Nephron (organoid): Measurements from ENCODE around the gene PXT1.

Experiments used
- H3K27ac Mint-ChIP-seq, 3 experiments: 2 replicates each; pipeline ENCODE4 v1.8.0; 2020; ENCODE audit warnings: mixed read lengths in 3 of 3, mild to moderate bottlenecking in 2 of 3, moderate library complexity in 1 of 3
- H3K27me3 Mint-ChIP-seq: 2 replicates; pipeline ENCODE4 v1.8.0; 2021; ENCODE audit warnings: low read depth, mild to moderate bottlenecking, moderate library complexity, mixed read lengths
- H3K36me3 Mint-ChIP-seq: 2 replicates; pipeline ENCODE4 v1.8.0; 2020; ENCODE audit warnings: low read depth, mixed read lengths
- H3K4me1 Mint-ChIP-seq: 2 replicates; pipeline ENCODE4 v1.8.0; 2020; ENCODE audit warnings: mixed read lengths
- H3K4me3 Mint-ChIP-seq, 3 experiments: 2 replicates each; pipeline ENCODE4 v1.8.0; 2020; ENCODE audit warnings: mild to moderate bottlenecking in 3 of 3, mixed read lengths in 3 of 3, moderate library complexity in 2 of 3
- H3K9me3 Mint-ChIP-seq: 2 replicates; pipeline ENCODE4 v1.8.0; 2020; ENCODE audit warnings: mixed read lengths
- TF ChIP-seq, protein P1 (sequence below), 3 experiments: fragments of 200-600 bp; sonication (generic); IDR thresholded peaks; one replicate each; pipeline ENCODE4 v1.5.0; 2021; ENCODE audit warnings: antibody characterized with exemption in 3 of 3; ENCODE audit not compliant: unreplicated experiment in 3 of 3

The PXT1 gene

DNA sequence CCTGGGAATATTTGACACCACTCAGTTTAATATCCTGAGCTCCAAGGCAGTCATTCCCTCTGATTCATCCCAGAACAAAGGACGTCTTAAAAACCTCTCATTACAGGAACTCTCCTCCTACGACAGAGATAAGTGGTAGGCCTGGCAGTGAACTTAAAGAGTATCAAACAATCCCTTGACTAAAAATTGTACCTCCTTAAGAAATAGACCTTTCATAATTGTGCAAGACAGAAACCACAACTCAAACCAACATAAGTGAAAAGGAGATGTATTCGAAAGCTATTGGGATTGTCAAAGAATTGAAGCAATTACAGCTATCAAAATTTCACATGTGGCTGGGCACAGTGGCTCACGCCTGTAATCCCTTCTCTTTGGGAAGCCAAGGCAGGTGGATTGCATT lies 86.8 kb downstream of the PXT1 start:
- TF ChIP-seq, protein P1, sequence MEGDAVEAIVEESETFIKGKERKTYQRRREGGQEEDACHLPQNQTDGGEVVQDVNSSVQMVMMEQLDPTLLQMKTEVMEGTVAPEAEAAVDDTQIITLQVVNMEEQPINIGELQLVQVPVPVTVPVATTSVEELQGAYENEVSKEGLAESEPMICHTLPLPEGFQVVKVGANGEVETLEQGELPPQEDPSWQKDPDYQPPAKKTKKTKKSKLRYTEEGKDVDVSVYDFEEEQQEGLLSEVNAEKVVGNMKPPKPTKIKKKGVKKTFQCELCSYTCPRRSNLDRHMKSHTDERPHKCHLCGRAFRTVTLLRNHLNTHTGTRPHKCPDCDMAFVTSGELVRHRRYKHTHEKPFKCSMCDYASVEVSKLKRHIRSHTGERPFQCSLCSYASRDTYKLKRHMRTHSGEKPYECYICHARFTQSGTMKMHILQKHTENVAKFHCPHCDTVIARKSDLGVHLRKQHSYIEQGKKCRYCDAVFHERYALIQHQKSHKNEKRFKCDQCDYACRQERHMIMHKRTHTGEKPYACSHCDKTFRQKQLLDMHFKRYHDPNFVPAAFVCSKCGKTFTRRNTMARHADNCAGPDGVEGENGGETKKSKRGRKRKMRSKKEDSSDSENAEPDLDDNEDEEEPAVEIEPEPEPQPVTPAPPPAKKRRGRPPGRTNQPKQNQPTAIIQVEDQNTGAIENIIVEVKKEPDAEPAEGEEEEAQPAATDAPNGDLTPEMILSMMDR (IDR thresholded peaks at IDR 0.05; ENCODE audit: unreplicated experiment in 3 of 3) = no peak
- Mint-ChIP-seq H3K27ac (no peak overlapping the region), H3K27me3 (peaks cover 14% of the 10 kb centered on the region), H3K9me3 (peaks cover 7% of the 10 kb centered on the region), H3K4me3 (no peak overlapping the region), H3K4me1 (peaks cover 51% of the 10 kb centered on the region), H3K36me3 (peaks cover 4% of the 10 kb centered on the region)

DNA sequence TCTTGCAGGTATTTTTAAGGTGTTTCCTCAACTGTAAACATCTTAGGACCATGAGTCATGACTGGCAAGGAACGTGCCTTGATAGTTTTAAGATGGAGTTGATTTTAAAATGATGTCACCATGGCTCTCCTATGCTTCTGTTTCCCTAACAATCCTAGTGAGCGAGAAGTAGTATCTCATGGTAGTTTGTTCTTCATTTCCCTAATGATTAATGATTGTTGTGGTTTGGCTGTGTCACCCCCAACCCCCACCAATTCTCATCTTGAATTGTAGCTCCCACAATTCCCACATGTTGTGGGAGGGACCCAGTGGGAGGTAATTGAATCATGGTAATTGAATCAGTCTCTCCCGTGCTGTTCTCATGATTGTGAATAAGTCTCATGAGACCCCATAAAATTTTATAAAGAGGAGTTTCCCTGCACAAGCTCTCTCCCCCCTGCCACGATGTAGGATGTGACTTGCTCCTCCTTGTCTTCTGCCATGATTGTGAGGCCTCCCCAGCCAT lies 89.2 kb downstream of the PXT1 start:
- Mint-ChIP-seq H3K4me1 (peaks cover 43% of the 10 kb centered on the region), H3K9me3 (peaks cover 7% of the 10 kb centered on the region), H3K36me3 (peaks cover 4% of the 10 kb centered on the region), H3K27me3 (peaks cover 10% of the 10 kb centered on the region), H3K4me3 (no peak overlapping the region), H3K27ac (peak overlapping the region in 1 of 3 experiments; percentile 31)
- TF ChIP-seq, protein P1 (IDR thresholded peaks at IDR 0.05; ENCODE audit: unreplicated experiment in 3 of 3) = no peak

DNA sequence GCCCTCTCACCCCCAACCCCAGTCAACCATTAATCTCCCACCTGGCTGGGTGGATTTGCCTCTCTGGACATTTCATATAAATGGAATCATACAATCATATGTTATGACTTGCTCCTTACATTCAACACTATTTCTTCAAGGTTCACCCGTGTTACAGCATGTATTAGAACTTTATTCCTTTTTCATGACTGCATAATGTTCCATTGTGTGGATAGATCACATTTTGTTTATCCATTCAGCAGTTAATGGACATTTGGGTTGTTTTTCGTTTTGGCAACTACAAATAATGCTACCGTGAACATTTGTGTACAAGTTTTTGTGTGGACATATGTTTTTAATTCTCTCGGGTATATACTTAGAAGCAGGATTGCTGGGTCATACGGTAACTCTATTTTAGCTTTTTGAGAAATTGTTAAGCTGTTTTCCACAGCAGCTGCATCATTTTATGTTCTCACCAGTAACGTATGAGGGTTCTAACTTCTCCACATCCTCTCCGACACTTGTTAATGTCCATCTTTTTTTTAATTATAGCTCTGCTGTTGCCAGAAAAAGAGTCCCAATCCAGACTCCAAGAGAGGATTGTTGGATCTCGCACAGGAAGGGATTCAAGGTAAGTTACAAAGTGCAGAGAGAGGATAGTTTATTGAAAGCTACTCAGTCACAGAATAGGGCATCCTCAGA lies 90.0 kb downstream of the PXT1 start:
- peaks cover 35% of the 10 kb centered on the region for H3K4me1 Mint-ChIP-seq
- H3K9me3 Mint-ChIP-seq = peaks cover 7% of the 10 kb centered on the region
- H3K27ac Mint-ChIP-seq = peak overlapping the region in 1 of 3 experiments; percentile 31
- TF ChIP-seq, protein P1 (IDR thresholded peaks at IDR 0.05; ENCODE audit: unreplicated experiment in 3 of 3) = no peak
- peaks cover 6% of the 10 kb centered on the region for H3K27me3 Mint-ChIP-seq
- peaks cover 4% of the 10 kb centered on the region for H3K36me3 Mint-ChIP-seq
- H3K4me3 Mint-ChIP-seq = no peak overlapping the region

DNA sequence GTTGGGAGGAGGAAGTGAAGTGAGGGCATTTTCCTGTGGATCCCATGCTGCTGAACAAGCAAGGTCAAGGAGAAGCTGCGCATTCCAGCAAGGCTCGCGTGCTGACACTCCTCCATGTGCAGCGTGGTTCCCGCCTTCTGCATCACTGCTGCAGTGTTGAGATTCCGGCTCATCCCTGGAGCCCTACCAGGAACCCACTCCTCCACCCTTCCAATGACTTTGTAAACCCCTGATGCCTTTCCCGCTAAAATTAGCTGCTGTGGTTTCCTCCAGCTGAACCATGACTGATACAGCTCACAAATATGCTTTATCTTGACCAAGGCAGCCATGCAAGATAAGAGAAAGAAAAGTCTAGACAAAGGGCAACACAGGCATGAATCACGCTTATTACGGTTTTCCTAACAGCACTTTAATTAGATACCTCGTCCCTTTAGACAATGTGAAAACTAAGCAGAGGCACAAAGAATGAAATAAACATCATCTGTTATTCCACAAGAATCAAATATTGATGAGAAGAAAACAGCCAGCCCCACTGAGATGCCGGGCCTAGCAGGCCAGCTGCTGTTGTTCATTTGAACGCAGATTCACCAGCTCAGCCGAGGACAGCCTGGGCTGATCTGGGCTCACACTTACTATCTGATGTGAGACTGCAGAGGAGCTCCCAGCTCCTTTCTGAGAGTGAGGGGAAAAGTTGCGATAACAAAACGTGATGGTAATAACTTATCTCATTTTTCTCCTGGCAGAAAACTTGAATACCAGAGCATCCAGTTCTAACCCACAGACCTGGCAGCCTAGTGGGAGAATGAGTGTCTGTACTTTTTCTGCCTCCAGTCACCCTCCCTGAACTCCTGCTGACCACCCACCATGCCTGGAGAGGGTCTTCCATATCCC lies 91.7 kb downstream of the PXT1 start:
- Mint-ChIP-seq H3K36me3 (peaks cover 4% of the 10 kb centered on the region), H3K27ac (peak overlapping the region; percentile 55 to 95 (median 88)), H3K4me3 (peak overlapping the region in 1 of 3 experiments; percentile 7), H3K27me3 (peaks cover 8% of the 10 kb centered on the region), H3K4me1 (peaks cover 37% of the 10 kb centered on the region), H3K9me3 (peaks cover 7% of the 10 kb centered on the region)
- TF ChIP-seq, protein P1 (IDR thresholded peaks at IDR 0.05; ENCODE audit: unreplicated experiment in 3 of 3) = no peak

DNA sequence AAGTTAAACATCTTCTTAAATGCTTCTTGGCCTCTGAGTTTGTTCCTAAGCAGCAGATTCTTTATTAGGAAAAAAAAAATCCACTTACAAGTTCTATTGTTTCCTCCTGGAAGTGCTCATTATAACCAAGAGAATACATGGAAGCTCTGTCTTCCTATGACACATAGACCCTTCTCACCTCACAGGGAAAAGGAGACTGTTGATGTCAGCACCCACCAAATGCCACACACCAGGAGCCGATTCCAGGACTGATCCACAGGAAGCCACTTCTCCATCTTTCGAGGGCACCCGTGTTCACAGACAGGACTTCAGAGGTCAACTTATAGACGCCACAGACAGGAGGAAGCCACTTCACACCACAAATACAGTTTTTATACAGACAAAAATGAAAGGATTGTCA lies 92.6 kb downstream of the PXT1 start:
- TF ChIP-seq, protein P1 (IDR thresholded peaks at IDR 0.05; ENCODE audit: unreplicated experiment in 3 of 3) = no peak
- Mint-ChIP-seq H3K27me3 (peaks cover 12% of the 10 kb centered on the region), H3K4me3 (no peak overlapping the region), H3K36me3 (peaks cover 4% of the 10 kb centered on the region), H3K27ac (peak overlapping the region; percentile 55 to 95 (median 88)), H3K9me3 (peaks cover 7% of the 10 kb centered on the region), H3K4me1 (peaks cover 37% of the 10 kb centered on the region)
